Activated T-helper 1 cell treated with anti-CD3 and anti-CD28 coated beads, Interleukin-2, amount 50 U/mL, for 16 hours (primary cell): ENCODE results near the gene PEX26.
"Not testable (repeated sequence)": the region's sequence is repeated elsewhere in the genome, so short reads cannot be mapped to it uniquely, and the experiment has no call there.

ENCODE experiments used
- DNase-seq, 2 donors: peaks; one replicate each; pipeline ENCODE4 v3.0.0-alpha.2; 2020; ENCODE audit warnings: low read depth in 1 of 2, low spot score in 1 of 2

Gene PEX26

DNA sequence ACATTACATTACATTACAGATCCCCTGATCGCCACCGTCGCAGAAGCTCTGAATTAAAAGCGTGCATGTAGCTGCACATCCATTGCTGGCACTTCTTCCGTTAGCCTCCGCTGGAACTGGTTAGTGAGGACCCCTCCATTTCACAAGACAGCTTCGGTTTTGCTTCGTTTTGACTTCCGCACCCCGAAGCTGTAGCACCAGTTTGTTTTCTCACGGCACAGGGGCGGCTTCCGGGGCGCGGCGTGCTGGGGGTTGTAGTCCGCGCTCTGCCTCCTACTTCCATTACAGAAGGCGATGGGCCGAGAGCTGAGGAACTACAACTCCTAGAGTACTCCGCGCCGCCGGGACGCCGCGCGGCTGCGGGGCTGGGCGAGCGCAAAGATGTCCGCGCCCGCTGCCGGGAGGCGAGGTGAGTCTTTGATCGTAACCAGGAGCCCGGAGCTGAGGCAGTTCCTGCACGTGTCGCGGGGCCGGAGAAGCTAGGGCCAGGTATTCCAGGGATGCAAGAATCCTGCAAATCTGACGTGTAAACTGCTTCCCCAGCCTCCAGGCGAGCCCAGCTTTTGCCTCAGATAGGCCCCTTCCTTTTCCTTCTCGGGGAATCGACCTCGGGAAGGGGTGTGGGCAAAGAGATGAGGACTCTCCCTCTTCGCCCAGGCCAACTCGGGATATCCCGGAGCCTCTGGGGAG is at the start of gene PEX26:
PEX26 (plus strand) TSS at position 352 of the 690 bp plus-strand sequence. CDS start 387 bp downstream, outside the sequence.
- peak; percentile 89 to 90 for DNase-seq

GRCh38 chr22:18028817-18029527 is 48.8 kb upstream of the PEX26 start:
- no peak for DNase-seq

DNA sequence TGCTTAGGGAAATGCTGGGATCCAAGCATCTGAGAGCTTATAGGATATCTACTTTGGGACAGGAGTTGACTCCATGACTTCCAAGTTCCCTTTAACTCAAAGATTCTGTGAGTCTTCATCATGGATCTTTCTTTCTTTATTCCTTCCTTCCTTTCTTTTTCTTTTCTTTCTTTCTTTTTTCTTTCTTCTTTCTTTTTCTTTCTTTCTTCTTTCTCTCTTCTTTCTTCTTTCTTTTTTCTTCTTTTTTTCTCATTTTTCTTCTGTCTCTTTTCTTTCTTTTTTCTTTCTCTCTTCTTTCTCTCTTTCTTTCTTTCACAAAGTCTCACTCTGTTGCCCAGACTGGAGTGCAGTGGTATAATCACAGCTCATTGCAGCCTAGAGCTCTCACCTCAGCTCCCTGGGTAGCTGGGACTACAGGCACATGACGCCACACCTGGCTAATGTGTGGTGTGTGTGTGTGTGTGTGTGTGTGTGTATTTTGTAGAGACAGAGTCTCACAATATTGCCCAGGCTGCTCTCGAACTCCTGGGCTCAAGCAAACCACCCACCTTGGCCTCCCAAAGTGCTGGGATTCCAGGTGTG is 48.0 kb upstream of the PEX26 start:
- no peak for DNase-seq

GRCh38 chr22:18031695-18032454 is 45.9 kb upstream of the PEX26 start:
- no peak for DNase-seq

DNA sequence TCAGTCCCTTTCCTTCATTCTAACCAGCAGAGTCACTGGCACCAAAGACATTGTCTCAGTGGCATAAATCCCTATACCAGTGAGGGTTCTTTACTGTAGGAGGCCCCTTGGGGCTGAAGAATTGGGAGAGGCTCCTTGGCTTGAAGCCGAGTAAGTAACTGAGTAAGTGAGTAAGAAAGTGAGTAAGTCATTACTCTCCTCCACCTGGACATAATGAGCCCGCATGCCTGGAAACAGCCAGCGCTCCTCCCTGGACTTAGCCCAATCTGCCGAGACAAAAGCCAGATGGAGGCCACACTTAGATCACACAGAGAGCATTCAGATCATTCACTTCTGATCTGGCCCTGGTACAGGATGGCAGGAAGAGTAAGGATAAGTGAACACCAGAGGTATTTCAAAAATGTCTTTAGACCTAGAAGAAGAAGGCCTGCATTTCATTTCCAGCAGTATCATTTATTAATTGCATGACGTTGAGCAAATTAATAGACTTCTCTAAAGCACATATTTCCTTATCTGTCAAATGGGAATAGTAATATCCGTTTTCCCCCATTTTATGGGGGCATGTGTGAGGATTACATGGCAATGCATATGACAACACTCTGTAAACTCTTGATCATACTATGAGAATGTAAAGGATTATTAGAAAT is 45.2 kb upstream of the PEX26 start:
- DNase-seq: no peak

DNA sequence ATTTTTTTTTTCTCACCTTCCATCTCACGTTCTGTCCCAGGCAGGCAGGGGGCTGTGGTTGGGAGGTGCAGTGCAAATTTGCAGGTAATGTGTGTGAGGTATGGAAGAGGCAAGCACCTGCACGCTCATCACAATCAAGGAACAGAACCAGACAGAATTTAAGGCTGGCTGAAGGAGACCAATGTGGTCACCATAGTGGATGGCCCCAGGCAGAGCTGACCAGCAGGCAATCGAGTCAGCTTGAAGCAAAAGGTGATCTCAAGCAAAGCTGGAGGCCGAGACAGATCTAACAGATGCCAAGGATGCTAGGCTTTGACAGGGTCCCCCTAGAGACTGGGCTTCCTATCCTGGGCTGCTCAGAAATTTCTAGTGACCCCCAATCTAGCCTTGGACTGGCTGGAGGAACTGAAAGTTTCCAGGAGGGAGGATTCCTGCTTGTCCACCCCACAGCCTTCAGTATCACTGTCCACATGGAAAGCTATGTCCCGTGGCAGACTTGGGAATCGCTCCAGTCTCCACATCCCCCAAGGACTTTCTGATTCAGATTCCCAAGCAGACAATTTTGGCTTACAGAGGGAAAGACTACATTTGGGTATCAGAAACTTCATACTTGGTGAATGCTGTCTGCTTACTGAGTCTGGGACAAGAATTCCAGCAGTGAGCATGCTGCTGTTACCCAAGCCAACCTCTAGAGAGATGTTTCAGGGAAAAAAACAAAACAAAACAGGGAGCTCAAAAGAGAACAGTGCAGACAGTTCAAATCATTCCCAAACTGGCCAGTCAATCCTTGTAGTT is 44.4 kb upstream of the PEX26 start:
- DNase-seq: no peak

GRCh38 chr22:18034076-18034475 is 43.7 kb upstream of the PEX26 start:
- DNase-seq: no peak

DNA sequence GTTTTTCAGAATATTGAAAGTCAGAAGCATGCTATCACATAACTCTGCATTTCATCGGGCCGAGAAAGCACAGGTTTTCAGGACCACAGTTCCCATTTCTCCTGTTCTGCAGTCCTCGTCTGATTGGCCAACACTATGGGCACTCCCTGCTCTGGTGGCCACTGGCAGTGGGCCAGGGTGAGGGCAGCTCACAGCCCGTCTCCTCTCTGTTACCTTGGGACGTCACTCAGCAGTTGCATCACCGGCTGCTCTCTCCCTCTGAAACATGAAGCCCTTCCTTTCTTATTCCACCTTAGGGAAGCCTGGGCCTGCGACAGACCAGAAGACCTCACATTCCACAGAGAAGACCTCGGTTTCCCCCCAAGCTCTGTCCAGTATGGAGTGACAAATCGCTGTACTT is 42.0 kb upstream of the PEX26 start:
- no peak for DNase-seq

DNA sequence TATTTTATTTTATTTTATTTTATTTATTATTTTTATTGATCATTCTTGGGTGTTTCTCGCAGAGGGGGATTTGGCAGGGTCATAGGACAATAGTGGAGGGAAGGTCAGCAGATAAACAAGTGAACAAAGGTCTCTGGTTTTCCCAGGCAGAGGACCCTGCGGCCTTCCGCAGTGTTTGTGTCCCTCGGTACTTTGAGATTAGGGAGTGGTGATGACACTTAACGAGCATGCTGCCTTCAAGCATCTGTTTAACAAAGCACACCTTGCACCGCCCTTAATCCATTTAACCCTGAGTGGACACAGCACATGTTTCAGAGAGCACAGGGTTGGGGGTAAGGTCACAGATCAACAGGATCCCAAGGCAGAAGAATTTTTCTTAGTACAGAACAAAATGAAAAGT is 36.9 kb upstream of the PEX26 start:
- not testable (repeated sequence) for DNase-seq

DNA sequence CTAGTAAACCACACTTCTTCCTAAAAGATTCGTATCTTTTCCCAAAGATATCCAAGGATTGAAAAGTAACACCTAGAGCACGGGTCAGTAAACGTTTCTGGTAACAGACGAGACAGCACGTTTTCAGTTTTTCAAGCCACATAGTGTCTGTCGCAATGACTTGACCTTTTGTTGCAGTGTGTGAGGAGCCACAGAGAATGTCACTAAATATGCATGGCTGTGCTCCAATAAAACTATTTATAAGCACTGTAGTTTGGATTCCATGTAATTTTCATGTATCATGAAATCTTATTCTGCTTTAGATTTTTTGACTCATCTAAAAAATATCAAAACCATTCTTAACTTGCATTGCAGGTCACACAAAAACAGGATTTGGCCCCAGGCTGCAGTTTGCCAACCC is 35.1 kb upstream of the PEX26 start:
- no peak for DNase-seq

- no peak for DNase-seq
Measured at GRCh38 chr22:18044548-18045271, 33.1 kb upstream of the PEX26 start.

- no peak for DNase-seq
Measured at GRCh38 chr22:18045794-18046193, 32.0 kb upstream of the PEX26 start.

DNA sequence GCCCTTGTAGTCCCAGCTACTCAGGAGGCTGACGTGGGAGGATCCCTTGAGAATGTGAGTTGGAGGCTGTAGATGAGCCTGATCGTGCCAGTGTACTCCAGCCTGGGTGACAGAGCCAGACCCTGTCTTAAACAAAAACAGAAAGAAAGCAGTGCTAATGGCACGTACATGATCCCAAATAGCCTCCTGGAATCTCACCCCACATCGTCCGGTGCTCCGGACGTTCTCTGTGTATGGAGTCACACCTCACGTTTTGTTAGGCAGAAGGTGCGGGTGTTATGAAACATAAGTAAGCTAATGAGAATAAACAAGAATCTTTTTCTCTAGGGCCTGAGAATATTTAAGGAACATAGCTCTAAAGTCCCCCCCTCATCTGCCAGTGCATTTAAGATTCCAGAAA is 29.7 kb upstream of the PEX26 start:
- no peak for DNase-seq

GRCh38 chr22:18048441-18048898 is 29.3 kb upstream of the PEX26 start:
- DNase-seq: no peak

- no peak for DNase-seq
Measured at GRCh38 chr22:18050065-18050464, 27.7 kb upstream of the PEX26 start.

GRCh38 chr22:18051113-18051512 is 26.7 kb upstream of the PEX26 start:
- DNase-seq: not testable (repeated sequence)

DNA sequence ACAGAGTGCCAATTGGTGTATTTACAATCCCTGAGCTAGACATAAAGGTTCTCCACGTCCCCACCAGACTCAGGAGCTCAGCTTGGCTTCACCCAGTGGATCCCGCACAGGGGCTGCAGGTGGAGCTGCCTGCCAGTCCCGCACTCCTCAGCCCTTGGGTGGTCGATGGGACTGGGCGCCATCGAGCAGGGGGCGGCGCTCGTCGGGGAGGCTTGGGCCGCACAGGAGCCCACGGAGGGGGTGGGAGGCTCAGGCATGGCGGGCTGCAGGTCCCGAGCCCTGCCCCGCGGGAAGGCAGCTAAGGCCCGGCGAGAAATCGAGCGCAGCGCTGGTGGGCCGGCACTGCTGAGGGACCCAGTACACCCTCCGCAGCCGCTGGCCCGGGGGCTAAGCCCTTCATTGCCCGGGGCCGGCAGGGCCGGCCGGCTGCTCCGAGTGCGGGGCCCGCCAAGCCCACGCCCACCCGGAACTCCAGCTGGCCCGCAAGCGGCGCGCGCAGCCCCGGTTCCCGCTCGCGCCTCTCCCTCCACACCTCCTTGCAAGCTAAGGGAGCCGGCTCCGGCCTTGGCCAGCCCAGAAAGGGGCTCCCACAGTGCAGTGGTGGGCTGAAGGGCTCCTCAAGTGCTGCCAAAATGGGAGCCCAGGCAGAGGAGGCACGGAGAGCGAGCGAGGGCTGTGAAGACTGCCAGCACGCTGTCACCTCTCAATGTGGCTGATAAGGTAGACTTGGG is 24.4 kb upstream of the PEX26 start:
- DNase-seq: not testable (repeated sequence)

- DNase-seq: no peak
Measured at GRCh38 chr22:18055619-18056160, 22.1 kb upstream of the PEX26 start.
